ENCODE measurements around the gene SHLD2. TPM values are rescaled to one million over a fixed set of nuclear protein-coding genes. Genes with fewer than 3 reads are reported as not detected.
"Not testable (repeated sequence)": the region's sequence is repeated elsewhere in the genome, so short reads cannot be mapped to it uniquely, and the experiment has no call there.

SHLD2 gene
- total RNA-seq, 1 experiment from 2014 or later: 49.6 TPM

GRCh38 chr10:87134440-87134839, 39.4 kb downstream of the SHLD2 start:
- DNase-seq (ENCODE audit: extremely low read depth, low read depth): not testable (repeated sequence)

- DNase-seq (ENCODE audit: extremely low read depth, low read depth): not testable (repeated sequence)
Measured at GRCh38 chr10:87137478-87137877, 42.5 kb downstream of the SHLD2 start.

GRCh38 chr10:87142230-87143108, 47.5 kb downstream of the SHLD2 start:
- DNase-seq (ENCODE audit: extremely low read depth, low read depth): not testable (repeated sequence)

GRCh38 chr10:87143109-87143418, 48.1 kb downstream of the SHLD2 start:
- DNase-seq (ENCODE audit: extremely low read depth, low read depth): not testable (repeated sequence)

- DNase-seq (ENCODE audit: extremely low read depth, low read depth): not testable (repeated sequence)
Measured at GRCh38 chr10:87145598-87145997, 50.6 kb downstream of the SHLD2 start.

GRCh38 chr10:87149020-87149609, 54.1 kb downstream of the SHLD2 start:
- not testable (repeated sequence) for DNase-seq (ENCODE audit: extremely low read depth, low read depth)

- DNase-seq (ENCODE audit: extremely low read depth, low read depth): not testable (repeated sequence)
Measured at GRCh38 chr10:87151516-87151915, 56.5 kb downstream of the SHLD2 start.

- not testable (repeated sequence) for DNase-seq (ENCODE audit: extremely low read depth, low read depth)
Measured at GRCh38 chr10:87156841-87157240, 61.8 kb downstream of the SHLD2 start.

- not testable (repeated sequence) for DNase-seq (ENCODE audit: extremely low read depth, low read depth)
Measured at GRCh38 chr10:87157821-87158220, 62.8 kb downstream of the SHLD2 start.

GRCh38 chr10:87162703-87163293, 67.8 kb downstream of the SHLD2 start:
- DNase-seq (ENCODE audit: extremely low read depth, low read depth): not testable (repeated sequence)

GRCh38 chr10:87163414-87163813, 68.4 kb downstream of the SHLD2 start:
- not testable (repeated sequence) for DNase-seq (ENCODE audit: extremely low read depth, low read depth)

- DNase-seq (ENCODE audit: extremely low read depth, low read depth): not testable (repeated sequence)
Measured at GRCh38 chr10:87169857-87170256, 74.9 kb downstream of the SHLD2 start.

GRCh38 chr10:87170705-87171104, 75.7 kb downstream of the SHLD2 start:
- not testable (repeated sequence) for DNase-seq (ENCODE audit: extremely low read depth, low read depth)

- DNase-seq (ENCODE audit: extremely low read depth, low read depth): not testable (repeated sequence)
Measured at GRCh38 chr10:87171670-87172069, 76.7 kb downstream of the SHLD2 start.

GRCh38 chr10:87172178-87172577, 77.2 kb downstream of the SHLD2 start:
- DNase-seq (ENCODE audit: extremely low read depth, low read depth): not testable (repeated sequence)

GRCh38 chr10:87177587-87177986, 82.6 kb downstream of the SHLD2 start:
- DNase-seq (ENCODE audit: extremely low read depth, low read depth): not testable (repeated sequence)

- DNase-seq (ENCODE audit: extremely low read depth, low read depth): not testable (repeated sequence)
Measured at GRCh38 chr10:87184421-87184820, 89.4 kb downstream of the SHLD2 start.

GRCh38 chr10:87186016-87186415, 91.0 kb downstream of the SHLD2 start:
- not testable (repeated sequence) for DNase-seq (ENCODE audit: extremely low read depth, low read depth)

- DNase-seq (ENCODE audit: extremely low read depth, low read depth): not testable (repeated sequence)
Measured at GRCh38 chr10:87187573-87187972, 92.6 kb downstream of the SHLD2 start.

GRCh38 chr10:87191841-87192240, 96.8 kb downstream of the SHLD2 start:
- not testable (repeated sequence) for DNase-seq (ENCODE audit: extremely low read depth, low read depth)

- peak; percentile 78 for DNase-seq (ENCODE audit: extremely low read depth, low read depth)
Measured at GRCh38 chr10:87200924-87201323, 105.9 kb downstream of the SHLD2 start.

Data from NCI-H460 (cell line).